Measurements from ENCODE around the gene COA1. TPM values are rescaled to one million over a fixed set of nuclear protein-coding genes. Genes with fewer than 3 reads are reported as not detected.
"Not testable (repeated sequence)": the region's sequence is repeated elsewhere in the genome, so short reads cannot be mapped to it uniquely, and the experiment has no call there.

COA1 gene
- total RNA-seq, 3 donors from 2014 or later (not counting 1 experiment from before 2014, with no cell fraction given): 55.0 to 85.3 (median 69.5) TPM

- peaks cover 7% of the 10 kb centered on the region for H3K4me1 ChIP-seq (ENCODE audit: control insufficient read depth, insufficient read depth, low read length)
- H3K27ac ChIP-seq (ENCODE audit: low read length): no peak overlapping the region
- H3K36me3 ChIP-seq (ENCODE audit: control insufficient read depth, insufficient read depth, low read length): no peaks in the 10 kb centered on the region
- no peaks in the 10 kb centered on the region for H3K9me3 ChIP-seq (ENCODE audit: control insufficient read depth, insufficient read depth, low read length)
- no peak for TF ChIP-seq CTCF (IDR thresholded peaks at IDR 0.05)
- Mint-ChIP-seq H3K27ac (peak overlapping the region; percentile 69 to 79), H3K36me3 (no peaks in the 10 kb centered on the region), H3K27me3 (ENCODE audit: low read depth in 2 of 2) (no peaks in the 10 kb centered on the region), H3K4me1 (peaks cover 49 to 55% of the 10 kb centered on the region in 2 donors), H3K9me3 (no peaks in the 10 kb centered on the region), H3K4me3 (peak overlapping the region; percentile 48)
- no peak overlapping the region for H3K4me3 ChIP-seq (ENCODE audit: low read length)
- 0% methylated on average over 1 of the region's 1 CpG for WGBS (ENCODE audit: insufficient coverage)
- intact Hi-C loops (cut with micrococcal nuclease): no loop called here
- DNase-seq (no peak), ATAC-seq (no peak)
- H3K27me3 ChIP-seq (ENCODE audit: control insufficient read depth, insufficient read depth, low read length): no peaks in the 10 kb centered on the region
Observed at GRCh38 chr7:43678315-43678714, 51.0 kb downstream of the COA1 start.

- Histone ChIP-seq H3K27me3 (ENCODE audit: control insufficient read depth, insufficient read depth, low read length) (no peaks in the 10 kb centered on the region), H3K36me3 (ENCODE audit: control insufficient read depth, insufficient read depth, low read length) (no peaks in the 10 kb centered on the region), H3K9me3 (ENCODE audit: control insufficient read depth, insufficient read depth, low read length) (no peaks in the 10 kb centered on the region), H3K4me3 (ENCODE audit: low read length) (no peak overlapping the region), H3K27ac (ENCODE audit: low read length) (no peak overlapping the region), H3K4me1 (ENCODE audit: control insufficient read depth, insufficient read depth, low read length) (peaks cover 7% of the 10 kb centered on the region)
- Mint-ChIP-seq H3K36me3 (no peaks in the 10 kb centered on the region), H3K4me1 (peaks cover 53 to 60% of the 10 kb centered on the region in 2 donors), H3K27ac (peak overlapping the region; percentile 69 to 79), H3K27me3 (ENCODE audit: low read depth in 2 of 2) (no peaks in the 10 kb centered on the region), H3K9me3 (no peaks in the 10 kb centered on the region), H3K4me3 (peak overlapping the region; percentile 48)
- DNase-seq: no peak
- no peak for ATAC-seq
- intact Hi-C loops (cut with micrococcal nuclease): no loop called here
- TF ChIP-seq CTCF (IDR thresholded peaks at IDR 0.05): no peak
Observed at GRCh38 chr7:43677864-43678263, 51.5 kb downstream of the COA1 start.

GRCh38 chr7:43674559-43675436 lies 54.5 kb downstream of the COA1 start:
- Mint-ChIP-seq H3K4me3 (no peak overlapping the region), H3K27me3 (ENCODE audit: low read depth in 2 of 2) (no peaks in the 10 kb centered on the region), H3K9me3 (no peaks in the 10 kb centered on the region), H3K36me3 (no peaks in the 10 kb centered on the region), H3K4me1 (peaks cover 66 to 68% of the 10 kb centered on the region in 2 donors), H3K27ac (peak overlapping the region; percentile 70 to 74)
- intact Hi-C loops (cut with micrococcal nuclease): no loop called here
- H3K36me3 ChIP-seq (ENCODE audit: control insufficient read depth, insufficient read depth, low read length): no peaks in the 10 kb centered on the region
- H3K27ac ChIP-seq (ENCODE audit: low read length): no peak overlapping the region
- H3K4me1 ChIP-seq (ENCODE audit: control insufficient read depth, insufficient read depth, low read length): peaks cover 12% of the 10 kb centered on the region
- DNase-seq: no peak
- H3K4me3 ChIP-seq (ENCODE audit: low read length): no peak overlapping the region
- TF ChIP-seq CTCF (IDR thresholded peaks at IDR 0.05): no peak
- peaks cover 3% of the 10 kb centered on the region for H3K9me3 ChIP-seq (ENCODE audit: control insufficient read depth, insufficient read depth, low read length)
- no peak for ATAC-seq
- no peaks in the 10 kb centered on the region for H3K27me3 ChIP-seq (ENCODE audit: control insufficient read depth, insufficient read depth, low read length)
- 67% methylated on average over 2 of the region's 4 CpGs for WGBS (ENCODE audit: insufficient coverage)

GRCh38 chr7:43673243-43673976 lies 55.9 kb downstream of the COA1 start:
- H3K4me3 ChIP-seq (ENCODE audit: low read length); H3K4me3 Mint-ChIP-seq; H3K9me3 Mint-ChIP-seq; H3K27ac ChIP-seq (ENCODE audit: low read length); H3K27me3 Mint-ChIP-seq (ENCODE audit: low read depth in 2 of 2); DNase-seq; H3K36me3 Mint-ChIP-seq; H3K36me3 ChIP-seq (ENCODE audit: control insufficient read depth, insufficient read depth, low read length); intact Hi-C loops (cut with micrococcal nuclease); H3K27me3 ChIP-seq (ENCODE audit: control insufficient read depth, insufficient read depth, low read length); ATAC-seq; H3K9me3 ChIP-seq (ENCODE audit: control insufficient read depth, insufficient read depth, low read length): not testable (repeated sequence)
- WGBS (ENCODE audit: insufficient coverage): 87% methylated on average over 4 of the region's 5 CpGs
- H3K27ac Mint-ChIP-seq: peak overlapping the region; percentile 70 to 74
- H3K4me1 ChIP-seq (ENCODE audit: control insufficient read depth, insufficient read depth, low read length): peaks cover 13% of the 10 kb centered on the region
- H3K4me1 Mint-ChIP-seq: peaks cover 63 to 68% of the 10 kb centered on the region in 2 donors

Data from natural killer cell (primary cell).